HEK293 (cell line): ENCODE data around the gene NOVA2.

Experiments used
- CTCF ChIA-PET: fragments of 350-600 bp; formaldehyde crosslinking; extraction: SDS; loops from one replicate; lab custom pipeline; 2021; ENCODE audit warnings: antibody characterized with exemption; lab: Yijun Ruan, JAX
- POLR2A ChIA-PET: fragments of 300-600 bp; formaldehyde crosslinking; extraction: SDS; loops from one replicate; lab custom pipeline; 2020; ENCODE audit warnings: antibody characterized with exemption, inconsistent platforms; lab: Yijun Ruan, JAX
- H3K27ac ChIP-seq: fragments of 200-500 bp; sonication (Bioruptor generic); 2 replicates; pipeline ENCODE4 v1.5.1; 2014; ENCODE audit warnings: low read depth, low read length, control low read depth, inconsistent platforms; ENCODE audit errors: extremely low read depth
- H3K36me3 ChIP-seq, 2 experiments: fragments of 200-500 bp in 1 of 2; sonication (Bioruptor generic) in 1 of 2; 1 replicate in 1 of 2; 2 replicates in 1 of 2; pipeline ENCODE4 v1.5.1; 2014 to 2017; ENCODE audit warnings: inconsistent platforms in 2 of 2, low read length in 2 of 2; ENCODE audit not compliant: control insufficient read depth in 2 of 2, insufficient read depth in 1 of 2
- H3K4me1 ChIP-seq: fragments of 200-500 bp; sonication (Bioruptor generic); 2 replicates; pipeline ENCODE4 v1.5.1; 2014; ENCODE audit warnings: mild to moderate bottlenecking, low read length, inconsistent platforms; ENCODE audit not compliant: control insufficient read depth, insufficient read depth
- H3K4me3 ChIP-seq: 2 replicates; pipeline ENCODE4 v1.5.1; 2011; ENCODE audit warnings: low read depth, mild to moderate bottlenecking, control low read depth, low read length, moderate library complexity
- H3K9me3 ChIP-seq: fragments of 200-500 bp; sonication (Bioruptor generic); 2 replicates; pipeline ENCODE4 v1.5.1; 2014; ENCODE audit warnings: low read depth, low read length, inconsistent platforms; ENCODE audit not compliant: control insufficient read depth, insufficient read depth
- PRDM1 ChIP-seq: fragments of 450-650 bp; formaldehyde crosslinking; IDR thresholded peaks from 2 replicates; pipeline ENCODE4; 2016; ENCODE audit warnings: missing biosample characterization, missing genetic modification characterization
- SALL2 ChIP-seq: fragments of 450-650 bp; formaldehyde crosslinking; IDR thresholded peaks from 2 replicates; pipeline ENCODE4 v1.5.0; 2017; ENCODE audit warnings: missing biosample characterization, mild to moderate bottlenecking, missing genetic modification characterization, borderline replicate concordance
- SP3 ChIP-seq: fragments of 450-650 bp; formaldehyde crosslinking; IDR thresholded peaks from 2 replicates; pipeline ENCODE4 v1.5.1; 2016; ENCODE audit warnings: missing biosample characterization, missing genetic modification characterization
- SP7 ChIP-seq: fragments of 450-650 bp; formaldehyde crosslinking; IDR thresholded peaks from 2 replicates; pipeline ENCODE4 v1.5.1; 2016; ENCODE audit warnings: missing biosample characterization, missing genetic modification characterization
- TSHZ1 ChIP-seq: fragments of 450-650 bp; formaldehyde crosslinking; IDR thresholded peaks from 2 replicates; pipeline ENCODE4 v1.5.1; 2016; ENCODE audit warnings: missing biosample characterization, missing genetic modification characterization, borderline replicate concordance
- ZNF132 ChIP-seq: fragments of 450-650 bp; formaldehyde crosslinking; IDR thresholded peaks from 2 replicates; pipeline ENCODE4 v1.5.1; 2017; ENCODE audit warnings: missing biosample characterization, missing genetic modification characterization, borderline replicate concordance
- ZNF174 ChIP-seq: fragments of 450-650 bp; formaldehyde crosslinking; IDR thresholded peaks from 2 replicates; pipeline ENCODE4 v1.5.0; 2017; ENCODE audit warnings: missing biosample characterization, mild to moderate bottlenecking, missing genetic modification characterization
- ZNF2 ChIP-seq: fragments of 450-650 bp; formaldehyde crosslinking; IDR thresholded peaks from 2 replicates; pipeline ENCODE4 v1.5.1; 2016; ENCODE audit warnings: missing biosample characterization, missing genetic modification characterization
- ZNF350 ChIP-seq: fragments of 450-650 bp; formaldehyde crosslinking; IDR thresholded peaks from 2 replicates; pipeline ENCODE4 v1.5.0; 2017; ENCODE audit warnings: missing biosample characterization, mild to moderate bottlenecking, missing genetic modification characterization
- ZNF544 ChIP-seq: fragments of 450-650 bp; formaldehyde crosslinking; IDR thresholded peaks from 2 replicates; pipeline ENCODE4 v1.5.0; 2017; ENCODE audit warnings: missing biosample characterization, missing genetic modification characterization
- ZNF664 ChIP-seq: fragments of 450-650 bp; formaldehyde crosslinking; IDR thresholded peaks from 2 replicates; pipeline ENCODE4 v1.5.1; 2016; ENCODE audit warnings: missing biosample characterization, missing genetic modification characterization
- ZNF791 ChIP-seq: fragments of 450-650 bp; formaldehyde crosslinking; IDR thresholded peaks from 2 replicates; pipeline ENCODE4 v1.5.1; 2016; ENCODE audit warnings: missing biosample characterization, missing genetic modification characterization
- TF ChIP-seq, protein P1 (sequence below): fragments of 450-650 bp; formaldehyde crosslinking; IDR thresholded peaks from 2 replicates; pipeline ENCODE4 v1.5.1; 2016; ENCODE audit warnings: missing biosample characterization, missing genetic modification characterization, low read depth
- TF ChIP-seq, protein P2 (sequence below): fragments of 450-650 bp; formaldehyde crosslinking; IDR thresholded peaks from 2 replicates; pipeline ENCODE4 v1.5.1; 2016; ENCODE audit warnings: missing biosample characterization, missing genetic modification characterization, low read depth

Gene NOVA2

DNA sequence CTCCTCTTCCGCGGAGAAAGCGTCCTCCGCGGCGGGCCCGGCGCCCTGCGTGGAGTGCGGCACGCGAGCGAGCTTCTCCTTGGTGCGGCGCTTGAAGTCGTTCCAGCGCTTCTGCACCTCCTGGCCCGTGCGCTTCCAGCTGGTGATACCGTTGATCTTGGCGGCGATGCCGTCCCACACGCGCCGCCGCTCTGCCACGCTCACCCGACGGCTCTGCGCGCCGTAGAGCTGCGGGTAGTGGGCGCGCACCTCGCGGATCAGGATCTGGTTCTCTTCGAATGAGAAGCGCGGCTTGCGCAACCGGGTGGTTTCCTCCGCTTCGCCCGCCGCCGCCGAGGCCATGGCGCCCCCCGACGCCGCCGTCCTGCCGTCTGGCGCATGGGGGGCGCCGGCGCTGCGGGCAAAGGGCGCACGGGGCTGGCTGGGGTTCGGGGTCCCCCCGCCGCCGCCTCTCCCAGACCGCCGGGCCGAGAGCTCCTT, 72.2 kb downstream of the NOVA2 start:
- H3K36me3 ChIP-seq = peaks cover 27 to 38% of the 10 kb centered on the region in 2 experiments; a peak in 2 of 3 replicates
- TF ChIP-seq ZNF350 (tag by site-specific recombination) (no peak), SALL2 (tag by site-specific recombination) (no peak), TSHZ1 (tag by site-specific recombination) (no peak), SP3 (tag by site-specific recombination) (no peak), ZNF2 (no peak), ZNF544 (tag by site-specific recombination) (no peak), ZNF174 (tag by site-specific recombination) (no peak), ZNF791 (tag by site-specific recombination) (no peak), ZNF132 (tag by site-specific recombination) (no peak)
- TF ChIP-seq, protein P1, sequence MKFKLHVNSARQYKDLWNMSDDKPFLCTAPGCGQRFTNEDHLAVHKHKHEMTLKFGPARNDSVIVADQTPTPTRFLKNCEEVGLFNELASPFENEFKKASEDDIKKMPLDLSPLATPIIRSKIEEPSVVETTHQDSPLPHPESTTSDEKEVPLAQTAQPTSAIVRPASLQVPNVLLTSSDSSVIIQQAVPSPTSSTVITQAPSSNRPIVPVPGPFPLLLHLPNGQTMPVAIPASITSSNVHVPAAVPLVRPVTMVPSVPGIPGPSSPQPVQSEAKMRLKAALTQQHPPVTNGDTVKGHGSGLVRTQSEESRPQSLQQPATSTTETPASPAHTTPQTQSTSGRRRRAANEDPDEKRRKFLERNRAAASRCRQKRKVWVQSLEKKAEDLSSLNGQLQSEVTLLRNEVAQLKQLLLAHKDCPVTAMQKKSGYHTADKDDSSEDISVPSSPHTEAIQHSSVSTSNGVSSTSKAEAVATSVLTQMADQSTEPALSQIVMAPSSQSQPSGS (tag by site-specific recombination) = no peak
- TF ChIP-seq, protein P2, sequence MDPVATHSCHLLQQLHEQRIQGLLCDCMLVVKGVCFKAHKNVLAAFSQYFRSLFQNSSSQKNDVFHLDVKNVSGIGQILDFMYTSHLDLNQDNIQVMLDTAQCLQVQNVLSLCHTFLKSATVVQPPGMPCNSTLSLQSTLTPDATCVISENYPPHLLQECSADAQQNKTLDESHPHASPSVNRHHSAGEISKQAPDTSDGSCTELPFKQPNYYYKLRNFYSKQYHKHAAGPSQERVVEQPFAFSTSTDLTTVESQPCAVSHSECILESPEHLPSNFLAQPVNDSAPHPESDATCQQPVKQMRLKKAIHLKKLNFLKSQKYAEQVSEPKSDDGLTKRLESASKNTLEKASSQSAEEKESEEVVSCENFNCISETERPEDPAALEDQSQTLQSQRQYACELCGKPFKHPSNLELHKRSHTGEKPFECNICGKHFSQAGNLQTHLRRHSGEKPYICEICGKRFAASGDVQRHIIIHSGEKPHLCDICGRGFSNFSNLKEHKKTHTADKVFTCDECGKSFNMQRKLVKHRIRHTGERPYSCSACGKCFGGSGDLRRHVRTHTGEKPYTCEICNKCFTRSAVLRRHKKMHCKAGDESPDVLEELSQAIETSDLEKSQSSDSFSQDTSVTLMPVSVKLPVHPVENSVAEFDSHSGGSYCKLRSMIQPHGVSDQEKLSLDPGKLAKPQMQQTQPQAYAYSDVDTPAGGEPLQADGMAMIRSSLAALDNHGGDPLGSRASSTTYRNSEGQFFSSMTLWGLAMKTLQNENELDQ (tag by site-specific recombination) = no peak
- ChIA-PET POLR2A (interaction anchor here (2.2 to 3.4 kb wide), 3 partner anchors 15 to 38 kb away, joined by 14 to 46 read pairs (median 25); partner anchors contain the start of genes FOXA3, IRF2BP1 and SYMPK), CTCF (interaction anchor here (1.3 to 3.4 kb wide), 3 partner anchors 15 to 177 kb away, joined by 3 to 25 read pairs (median 4); no protein-coding TSS in a partner anchor)
- peak overlapping the region; percentile 75 for H3K4me3 ChIP-seq
- no peak overlapping the region; the same call in 1 of the 2 replicates for H3K27ac ChIP-seq
- peaks cover 9% of the 10 kb centered on the region; the same call in 1 of the 2 replicates for H3K4me1 ChIP-seq
- no peaks in the 10 kb centered on the region for H3K9me3 ChIP-seq

- ChIA-PET POLR2A (interaction anchor here (3.0 to 3.4 kb wide), 2 partner anchors 15 to 37 kb away, joined by 25 to 46 read pairs; partner anchors contain the start of genes FOXA3, IRF2BP1 and SYMPK), CTCF (interaction anchor here (0.6 to 3.4 kb wide), 3 partner anchors 14 to 46 kb away, joined by 3 to 25 read pairs (median 3); no protein-coding TSS in a partner anchor)
- TF ChIP-seq PRDM1 = no peak
- TF ChIP-seq ZNF664 = peak; percentile 97
- TF ChIP-seq SP7 (tag by site-specific recombination) = no peak
- H3K27ac ChIP-seq = peak overlapping the region; percentile 17; the same call in 1 of the 2 replicates
- no peaks in the 10 kb centered on the region for H3K9me3 ChIP-seq
- no peak overlapping the region for H3K4me3 ChIP-seq
- H3K4me1 ChIP-seq = peaks cover 9% of the 10 kb centered on the region; the same call in 1 of the 2 replicates
- peaks cover 27 to 43% of the 10 kb centered on the region in 2 experiments; a peak in 2 of 3 replicates for H3K36me3 ChIP-seq
These were observed 72.8 kb downstream of the NOVA2 start for GRCh38 chr19:45900738-45901431.
